Aorta (tissue), 5 donors: ENCODE data around the gene PLAAT2. TPM values are rescaled to one million over a fixed set of nuclear protein-coding genes. Genes with fewer than 3 reads are reported as not detected.
"Not testable (repeated sequence)": the region's sequence is repeated elsewhere in the genome, so short reads cannot be mapped to it uniquely, and the experiment has no call there.

Source experiments
- ATAC-seq: fragments of 200-7000 bp; cut with Tn5 transposase; one replicate; pipeline ENCODE4 v1.9.1; 2022; ENCODE audit warnings: moderate library complexity; ENCODE audit not compliant: low FRiP score
- DNase-seq, 2 donors: peaks; one replicate each; pipeline ENCODE4 v3.0.0-alpha.2; 2020
- H3K27ac ChIP-seq, 2 donors: one replicate each; pipeline ENCODE4 v1.5.1; 2013; ENCODE audit warnings: low read length in 2 of 2, mild to moderate bottlenecking in 2 of 2, moderate library complexity in 2 of 2, control low read depth in 1 of 2, inconsistent platforms in 1 of 2, low read depth in 1 of 2
- H3K27me3 ChIP-seq, 2 donors: one replicate each; pipeline ENCODE4 v1.6.1; 2013; ENCODE audit warnings: control low read depth in 1 of 2, low read length in 1 of 2, mild to moderate bottlenecking in 1 of 2, moderate library complexity in 1 of 2; ENCODE audit not compliant: insufficient read depth in 2 of 2, control insufficient read depth in 1 of 2
- H3K36me3 ChIP-seq, 2 donors: one replicate each; pipeline ENCODE4 v1.6.1; 2013; ENCODE audit warnings: control low read depth in 1 of 2, low read length in 1 of 2, mild to moderate bottlenecking in 1 of 2; ENCODE audit not compliant: insufficient read depth in 2 of 2, control insufficient read depth in 1 of 2
- H3K4me1 ChIP-seq, 2 donors: one replicate each; pipeline ENCODE4 v1.6.1; 2013; ENCODE audit warnings: low read length in 2 of 2, control low read depth in 1 of 2, mild to moderate bottlenecking in 1 of 2, moderate library complexity in 1 of 2; ENCODE audit not compliant: insufficient read depth in 2 of 2, control insufficient read depth in 1 of 2
- H3K4me3 ChIP-seq, 2 donors: one replicate each; pipeline ENCODE4 v1.5.1; 2013; ENCODE audit warnings: low read length in 2 of 2, control low read depth in 1 of 2, mild to moderate bottlenecking in 1 of 2
- H3K9me3 ChIP-seq: one replicate; pipeline ENCODE4 v1.6.1; 2013; ENCODE audit warnings: mild to moderate bottlenecking, low read length; ENCODE audit not compliant: control insufficient read depth
- WGBS, 2 donors: extraction: QIAGEN DNeasy Blood & Tissue Kit; methylation state at CpG; one replicate each; pipeline ENCODE4 v1.1.7; 2013; 5-methylcytosine and 5-hydroxymethylcytosine counted together
- intact Hi-C, 2 donors: fragments of 100-400 bp; cut with DNase I; formaldehyde crosslinking; loops; one replicate each; pipeline versions ENCODE4 v1.14.2 to v1.15.0; 2022
- polyA plus RNA-seq, 2 donors: library from polyadenylated mRNA; stranded (reverse); fragments of 200-250 nt; gene quantifications; one replicate each; pipeline ENCODE4 v1.2.3, GENCODE V29; 2013
- total RNA-seq, 2 donors: library from RNA; stranded (reverse); fragmentation: NEBNext Ultra II Directional; extraction: Animal tissue kit (Norgen Biotek cat#: 25700); gene quantifications; one replicate each; pipeline ENCODE4 v1.2.1, GENCODE V29; 2021
- donor health status: healthy with polysubstance abuse.
- donor health status: Bipolar disorder and iron deficiency.
- donor health status: DM: no; HTN: no; CAD: no.
- donor health status: DM: no; HTN: no; CAD: no.
- donor health status: DM: yes; HTN: yes; CAD: no.

PLAAT2 gene
- total and polyA plus RNA-seq, 4 donors = 0.82 to 30.3 TPM; not detected in 2

- H3K27ac ChIP-seq, intact Hi-C loops, H3K9me3 ChIP-seq, DNase-seq, H3K4me1 ChIP-seq, ATAC-seq, H3K36me3 ChIP-seq, H3K27me3 ChIP-seq, H3K4me3 ChIP-seq: not testable (repeated sequence)
- WGBS, 2 donors = 80 to 81% methylated on average over 2 of the region's 2 CpGs
Observed at GRCh38 chr11:63542506-63542905, 20.7 kb downstream of the PLAAT2 start.

- Histone ChIP-seq H3K36me3 (no peaks in the 10 kb centered on the region), H3K9me3 (no peaks in the 10 kb centered on the region), H3K27ac (peak overlapping the region; percentile 45 to 84), H3K27me3 (no peaks in the 10 kb centered on the region), H3K4me1 (no peaks in the 10 kb centered on the region), H3K4me3 (peak overlapping the region; percentile 36 to 55)
- 18 to 23% methylated on average over 7 to 8 of the region's 8 CpGs for WGBS, 2 donors
- ATAC-seq = peak; percentile 90
- peak in 1 of 2 donors; percentile 87 for DNase-seq
- intact Hi-C loops = loop anchor here in 1 of 2 donors (5.0 kb wide), 3 partner anchors 35 to 75 kb away; partner anchors contain the start of genes PLAAT3 and PLAAT5
Observed at GRCh38 chr11:63537293-63538101, 25.7 kb downstream of the PLAAT2 start.

DNA sequence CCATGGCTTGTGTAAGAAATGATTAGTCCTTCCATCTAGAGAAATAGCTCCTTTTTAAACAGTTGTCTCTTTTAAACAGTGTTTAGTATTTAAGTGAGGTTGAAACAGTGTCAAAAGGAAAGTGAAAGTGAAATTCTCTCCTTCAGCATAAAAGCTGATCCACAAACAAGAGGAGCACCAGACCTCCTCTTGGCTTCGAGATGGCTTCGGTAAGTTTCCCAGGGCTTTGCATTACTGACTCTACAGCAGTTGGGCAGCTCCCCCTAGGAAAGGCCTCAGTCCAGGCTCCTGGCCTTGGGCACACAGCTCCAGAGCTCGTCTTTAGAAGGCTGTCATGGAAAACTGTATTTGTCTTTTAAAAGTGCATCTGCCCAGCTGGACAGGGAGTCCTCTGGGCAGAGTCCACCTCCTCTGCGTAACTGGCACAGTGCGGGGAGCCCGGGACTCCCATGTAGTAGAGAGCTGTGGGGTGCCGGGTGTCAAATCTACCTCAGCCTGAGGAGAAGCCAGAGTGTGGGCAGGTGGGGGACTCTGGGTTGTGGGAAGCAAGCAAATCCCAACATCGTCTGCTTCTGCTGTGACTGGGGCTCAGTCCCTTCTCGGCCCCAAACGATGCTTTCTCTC is 26.4 kb downstream of the PLAAT2 start, which contains the start of gene PLAAT4:
Gene PLAAT4, plus strand, starts transcription at position 140 of the 624 bp plus-strand sequence. Its CDS starts 61 bp downstream, at position 201.
- WGBS, 2 donors = 0 to 1% methylated on average over 10 of the region's 10 CpGs
- intact Hi-C loops = loop anchor here in 1 of 2 donors (5.0 kb wide), 3 partner anchors 36 to 76 kb away; partner anchors contain the start of genes PLAAT3 and PLAAT5
- Histone ChIP-seq H3K9me3 (no peaks in the 10 kb centered on the region), H3K4me1 (no peaks in the 10 kb centered on the region), H3K4me3 (peak within 1 kb of the TSS; percentile 36 to 55), H3K27ac (peak within 1 kb of the TSS; percentile 45 to 84), H3K36me3 (no peaks in the 10 kb centered on the region), H3K27me3 (no peaks in the 10 kb centered on the region)
- DNase-seq (peak in 1 of 2 donors; percentile 71), ATAC-seq (peak; percentile 76)

GRCh38 chr11:63535734-63536133 is 27.4 kb downstream of the PLAAT2 start:
- ATAC-seq = no peak
- intact Hi-C loops = loop anchor here in 1 of 2 donors (5.0 kb wide), 3 partner anchors 37 to 77 kb away; partner anchors contain the start of genes PLAAT3 and PLAAT5
- peak overlapping the region in 1 of 2 donors; percentile 8 for H3K27ac ChIP-seq
- H3K4me1 ChIP-seq = no peaks in the 10 kb centered on the region
- no peak for DNase-seq
- H3K4me3 ChIP-seq = no peak overlapping the region
- WGBS, 2 donors = 92 to 95% methylated on average over 1 of the region's 1 CpG
- no peaks in the 10 kb centered on the region for H3K9me3 ChIP-seq
- H3K36me3 ChIP-seq = no peaks in the 10 kb centered on the region
- H3K27me3 ChIP-seq = no peaks in the 10 kb centered on the region

- intact Hi-C loops = loop anchor here in 1 of 2 donors (5.0 kb wide), 3 partner anchors 37 to 77 kb away; partner anchors contain the start of genes PLAAT3 and PLAAT5
- Histone ChIP-seq H3K36me3 (no peaks in the 10 kb centered on the region), H3K9me3 (no peaks in the 10 kb centered on the region), H3K27me3 (no peaks in the 10 kb centered on the region), H3K27ac (no peak overlapping the region), H3K4me1 (no peaks in the 10 kb centered on the region), H3K4me3 (no peak overlapping the region)
- DNase-seq = no peak
- no peak for ATAC-seq
- whole genome bisulfite sequencing, 2 donors = 90 to 93% methylated on average over 5 of the region's 5 CpGs
Observed at GRCh38 chr11:63534895-63535461, 28.2 kb downstream of the PLAAT2 start.

DNA sequence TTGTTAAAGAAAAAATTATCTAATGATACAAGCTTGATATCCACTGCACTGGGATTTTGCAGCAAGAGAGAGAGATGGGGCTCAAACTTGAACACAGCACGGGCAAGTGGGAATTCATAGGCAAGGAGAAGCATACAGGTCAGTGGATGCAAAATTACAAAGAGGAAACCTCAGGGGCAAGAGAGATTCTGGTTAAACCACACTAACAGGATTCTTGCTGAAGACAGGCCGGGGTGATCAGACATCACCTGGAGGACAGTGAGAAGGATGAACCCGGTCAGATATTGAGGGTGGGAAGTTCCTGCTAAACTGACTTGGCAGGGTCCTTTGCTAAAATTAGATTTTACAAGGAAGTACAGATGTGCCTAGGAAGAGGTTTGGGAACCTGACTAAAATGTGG is 29.1 kb downstream of the PLAAT2 start:
- ATAC-seq = no peak
- peak in 1 of 2 donors; percentile 7 for DNase-seq
- Histone ChIP-seq H3K36me3 (no peaks in the 10 kb centered on the region), H3K9me3 (no peaks in the 10 kb centered on the region), H3K27ac (no peak overlapping the region), H3K4me1 (no peaks in the 10 kb centered on the region), H3K4me3 (no peak overlapping the region), H3K27me3 (no peaks in the 10 kb centered on the region)
- intact Hi-C loops = no loop called here
- 90 to 94% methylated on average over 3 of the region's 3 CpGs for WGBS, 2 donors

GRCh38 chr11:63532799-63533475 is 30.2 kb downstream of the PLAAT2 start:
- ATAC-seq (no peak), DNase-seq (no peak)
- intact Hi-C loops = no loop called here
- Histone ChIP-seq H3K4me3 (no peak overlapping the region), H3K4me1 (no peaks in the 10 kb centered on the region), H3K27ac (no peak overlapping the region), H3K9me3 (no peaks in the 10 kb centered on the region), H3K27me3 (no peaks in the 10 kb centered on the region), H3K36me3 (no peaks in the 10 kb centered on the region)
- 83 to 87% methylated on average over 4 of the region's 4 CpGs for whole genome bisulfite sequencing, 2 donors

GRCh38 chr11:63532117-63532516 is 31.1 kb downstream of the PLAAT2 start:
- no peak for ATAC-seq
- H3K27me3 ChIP-seq = no peaks in the 10 kb centered on the region
- H3K4me1 ChIP-seq = no peaks in the 10 kb centered on the region
- WGBS, 2 donors = 87 to 92% methylated on average over 2 of the region's 2 CpGs
- DNase-seq = no peak
- H3K27ac ChIP-seq = no peak overlapping the region
- intact Hi-C loops = no loop called here
- no peak overlapping the region for H3K4me3 ChIP-seq
- H3K9me3 ChIP-seq = no peaks in the 10 kb centered on the region
- no peaks in the 10 kb centered on the region for H3K36me3 ChIP-seq
